ENCODE data around the gene ESCO1. TPM values are rescaled to one million over a fixed set of nuclear protein-coding genes. Genes with fewer than 3 reads are reported as not detected.
"Not testable (repeated sequence)": the region's sequence is repeated elsewhere in the genome, so short reads cannot be mapped to it uniquely, and the experiment has no call there.

Gene ESCO1
- total and polyA plus RNA-seq, 11 donors: 7.0 to 11.1 (median 9.1) TPM

DNA sequence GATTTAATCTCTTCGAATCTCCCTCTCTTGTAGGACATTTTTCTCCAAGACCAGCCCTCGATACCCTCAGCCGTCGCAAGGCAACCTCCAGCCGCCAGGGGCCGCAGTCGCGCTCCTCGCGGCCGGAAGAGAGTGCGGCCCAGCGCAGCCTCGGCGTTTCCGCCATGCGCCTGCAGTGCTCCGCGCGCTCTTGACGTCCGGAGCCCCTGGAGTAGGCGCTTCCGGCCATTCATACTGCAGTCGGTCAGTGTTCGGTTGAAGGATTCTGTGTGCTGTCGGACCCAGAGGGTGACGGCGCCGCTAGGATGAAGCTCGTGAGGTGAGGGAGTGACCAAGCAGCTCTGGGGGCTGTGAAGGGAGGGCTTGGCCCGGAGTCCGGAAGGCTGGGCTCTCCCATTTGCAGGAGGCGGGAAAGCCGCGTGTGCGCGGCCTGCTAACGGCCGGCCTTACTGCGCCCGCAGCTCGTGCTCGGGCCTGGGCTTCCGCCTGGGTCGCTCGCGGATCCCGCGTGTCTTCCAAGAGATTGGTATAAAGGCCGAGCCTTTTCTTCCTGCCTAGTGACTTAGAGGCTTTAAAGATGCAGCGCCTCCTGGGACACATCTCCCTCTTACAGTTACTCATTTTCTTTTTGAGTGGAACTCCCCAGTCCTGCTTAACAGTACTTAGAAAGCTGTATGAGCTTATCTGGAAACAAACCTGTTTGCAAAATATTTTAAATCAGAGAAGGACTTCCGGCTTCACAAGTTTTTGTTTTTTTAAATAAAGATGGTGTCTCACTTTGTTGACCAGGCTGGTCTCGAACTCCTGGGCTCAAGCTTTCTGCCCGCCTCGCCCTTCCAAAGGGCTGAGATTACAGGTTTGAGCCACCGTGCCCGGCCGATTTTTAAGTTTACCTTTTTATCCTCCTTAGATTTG is 11.9 kb upstream of the ESCO1 start, which contains the start of gene SNRPD1:
Gene SNRPD1, plus strand, starts transcription at position 190 of the 915 bp plus-strand sequence. Its CDS starts 116 bp downstream, at position 306.
- Histone ChIP-seq H3K4me3 (peak within 1 kb of the TSS; percentile 60 to 92 (median 72)), H3K9me3 (peaks cover 0 to 6% (median 0%) of the 10 kb centered on the region in 12 donors), H3K27me3 (no peaks in the 10 kb centered on the region), H3K27ac (peak within 1 kb of the TSS; percentile 30 to 93 (median 80)), H3K4me1 (peaks cover 2 to 34% (median 14%) of the 10 kb centered on the region in 12 donors), H3K36me3 (peaks cover 0 to 21% (median 10%) of the 10 kb centered on the region in 9 donors)
- ATAC-seq (peak; percentile 98 to 100 (median 100)), DNase-seq (peak; percentile 86 to 93 (median 91))
- WGBS, 4 donors: 0 to 1% (median 1%) methylated on average over 54 to 59 of the region's 59 CpGs
- TF ChIP-seq, protein P1, sequence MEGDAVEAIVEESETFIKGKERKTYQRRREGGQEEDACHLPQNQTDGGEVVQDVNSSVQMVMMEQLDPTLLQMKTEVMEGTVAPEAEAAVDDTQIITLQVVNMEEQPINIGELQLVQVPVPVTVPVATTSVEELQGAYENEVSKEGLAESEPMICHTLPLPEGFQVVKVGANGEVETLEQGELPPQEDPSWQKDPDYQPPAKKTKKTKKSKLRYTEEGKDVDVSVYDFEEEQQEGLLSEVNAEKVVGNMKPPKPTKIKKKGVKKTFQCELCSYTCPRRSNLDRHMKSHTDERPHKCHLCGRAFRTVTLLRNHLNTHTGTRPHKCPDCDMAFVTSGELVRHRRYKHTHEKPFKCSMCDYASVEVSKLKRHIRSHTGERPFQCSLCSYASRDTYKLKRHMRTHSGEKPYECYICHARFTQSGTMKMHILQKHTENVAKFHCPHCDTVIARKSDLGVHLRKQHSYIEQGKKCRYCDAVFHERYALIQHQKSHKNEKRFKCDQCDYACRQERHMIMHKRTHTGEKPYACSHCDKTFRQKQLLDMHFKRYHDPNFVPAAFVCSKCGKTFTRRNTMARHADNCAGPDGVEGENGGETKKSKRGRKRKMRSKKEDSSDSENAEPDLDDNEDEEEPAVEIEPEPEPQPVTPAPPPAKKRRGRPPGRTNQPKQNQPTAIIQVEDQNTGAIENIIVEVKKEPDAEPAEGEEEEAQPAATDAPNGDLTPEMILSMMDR (IDR thresholded peaks at IDR 0.05): peak; percentile 85 to 100 (median 96)
- TF ChIP-seq POLR2A (IDR thresholded peaks at IDR 0.05): peak in 1 of 2 donors; percentile 35
- intact Hi-C loops (cut with DNase I): loop anchor here in 4 of 10 donors (1.0 to 10.0 kb wide), 7 partner anchors 12 to 242 kb away; partner anchors contain the start of genes ABHD3 (in 2 of the 4), MIB1 (in 2 of the 4) and ESCO1 (in 1 of the 4)

DNA sequence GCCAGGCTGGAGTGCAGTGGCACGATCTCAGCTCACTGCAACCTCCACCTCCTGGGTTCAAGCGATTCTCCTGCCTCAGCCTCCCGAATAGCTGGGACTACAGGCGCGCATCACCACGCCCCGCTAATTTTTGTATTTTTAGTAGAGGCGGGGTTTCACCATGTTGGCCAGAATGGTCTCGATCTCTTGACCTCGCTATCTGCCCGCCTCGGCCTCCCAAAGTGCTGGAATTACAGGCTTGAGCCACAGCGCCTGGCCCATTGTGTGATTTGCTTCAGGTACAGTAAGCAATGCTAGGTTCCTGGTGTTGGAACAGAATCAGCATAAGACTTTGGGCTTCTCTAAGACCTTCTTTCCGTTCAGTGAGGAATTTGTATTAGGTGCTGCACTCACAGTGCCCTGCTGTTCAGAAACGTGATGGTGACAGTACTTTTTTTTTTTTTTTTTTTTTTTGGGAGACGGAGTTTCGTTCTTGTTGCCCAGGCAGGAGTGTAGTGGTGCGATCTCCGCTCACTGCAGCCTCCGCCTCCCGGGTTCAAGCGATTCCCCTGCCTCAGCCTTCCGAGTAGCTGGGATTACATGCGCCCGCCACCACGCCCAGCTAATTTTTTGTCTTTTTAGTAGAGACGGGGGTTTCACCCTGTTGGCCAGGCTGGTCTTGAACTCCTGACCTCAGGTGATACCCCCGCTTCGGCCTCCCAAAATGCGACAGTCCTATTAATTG is 11.1 kb upstream of the ESCO1 start:
- not testable (repeated sequence) for DNase-seq, H3K9me3 ChIP-seq, H3K27me3 ChIP-seq
- H3K36me3 ChIP-seq: peaks cover 0 to 16% (median 6%) of the 10 kb centered on the region in 9 donors
- H3K4me3 ChIP-seq: peak overlapping the region; percentile 60 to 92 (median 72)
- H3K4me1 ChIP-seq: peaks cover 2 to 34% (median 14%) of the 10 kb centered on the region in 12 donors
- intact Hi-C loops (cut with DNase I): loop anchor here in 4 of 10 donors (1.0 to 10.0 kb wide), 7 partner anchors 11 to 243 kb away; partner anchors contain the start of genes ABHD3 (in 2 of the 4), MIB1 (in 2 of the 4) and ESCO1 (in 1 of the 4)
- 55 to 61% (median 60%) methylated on average over 30 of the region's 30 CpGs for WGBS, 4 donors
- peak overlapping the region in 10 of 12 donors; percentile 70 to 93 (median 80) for H3K27ac ChIP-seq
- ATAC-seq: peak in 1 of 4 donors; percentile 2

DNA sequence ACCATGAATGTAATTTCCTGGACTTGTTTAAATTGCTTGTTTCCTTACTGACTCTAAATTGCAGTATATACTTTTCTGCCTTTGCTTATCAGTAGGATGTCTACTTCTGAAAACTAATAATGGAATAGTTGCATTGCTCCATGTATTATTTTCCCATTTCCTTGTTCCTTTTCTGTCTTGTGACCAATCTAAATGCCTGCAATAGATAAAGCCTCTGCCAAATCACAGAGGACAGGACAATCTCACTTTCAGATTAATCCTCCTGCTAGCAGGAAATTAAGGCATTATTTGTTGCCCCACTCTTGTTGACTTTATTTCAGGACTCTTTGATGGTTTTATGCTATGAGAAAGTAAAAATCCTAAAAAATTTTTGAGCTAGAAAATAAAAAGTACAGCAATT is 4.7 kb upstream of the ESCO1 start:
- H3K27me3 ChIP-seq: no peaks in the 10 kb centered on the region
- no peaks in the 10 kb centered on the region for H3K9me3 ChIP-seq
- DNase-seq (no peak), ATAC-seq (no peak)
- TF ChIP-seq, protein P1 (IDR thresholded peaks at IDR 0.05): no peak
- TF ChIP-seq POLR2A (IDR thresholded peaks at IDR 0.05): no peak
- peaks cover 0 to 16% (median 0%) of the 10 kb centered on the region in 12 donors for H3K4me1 ChIP-seq
- no peaks in the 10 kb centered on the region for H3K36me3 ChIP-seq
- H3K27ac ChIP-seq: peak overlapping the region in 1 of 12 donors; percentile 32
- H3K4me3 ChIP-seq: no peak overlapping the region
- intact Hi-C loops (cut with DNase I): loop anchor here in 6 of 10 donors (10.0 kb wide), 6 partner anchors 100 to 410 kb away; partner anchors contain the start of genes ABHD3 (in 3 of the 6) and MIB1 (in 1 of the 6)

DNA sequence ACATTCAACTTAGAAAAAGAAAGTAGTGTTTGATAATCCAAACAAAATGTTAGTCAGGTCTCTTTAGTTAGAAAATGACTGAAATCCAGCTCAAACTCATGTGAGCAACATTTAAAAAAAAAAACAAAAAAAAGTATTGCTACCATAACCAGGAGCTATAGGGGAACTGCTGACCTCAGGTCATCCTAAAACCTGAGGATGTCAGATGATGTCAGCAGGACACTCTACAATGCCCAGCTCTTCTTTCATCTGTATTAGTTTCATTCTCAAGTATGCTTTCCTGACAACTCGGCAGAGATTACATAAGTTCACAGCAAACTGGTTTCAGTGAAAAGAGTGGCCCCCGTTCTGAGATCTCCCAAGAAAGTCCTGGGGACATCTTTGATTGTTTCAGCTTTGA is 4.2 kb upstream of the ESCO1 start:
- Histone ChIP-seq H3K4me1 (peaks cover 0 to 16% (median 0%) of the 10 kb centered on the region in 12 donors), H3K27ac (peak overlapping the region in 1 of 12 donors; percentile 32), H3K9me3 (no peaks in the 10 kb centered on the region), H3K36me3 (no peaks in the 10 kb centered on the region), H3K27me3 (no peaks in the 10 kb centered on the region), H3K4me3 (no peak overlapping the region)
- TF ChIP-seq, protein P1 (IDR thresholded peaks at IDR 0.05): no peak
- TF ChIP-seq POLR2A (IDR thresholded peaks at IDR 0.05): no peak
- intact Hi-C loops (cut with DNase I): loop anchor here in 7 of 10 donors (5.0 to 10.0 kb wide), 8 partner anchors 98 to 410 kb away; partner anchors contain the start of genes ABHD3 (in 4 of the 7) and MIB1 (in 2 of the 7)
- no peak for DNase-seq
- 22 to 41% (median 35%) methylated on average over 2 of the region's 2 CpGs for WGBS, 4 donors
- no peak for ATAC-seq
